Suprapubic skin (tissue), 4 donors: ENCODE data around the gene PADI4. TPM values are rescaled to one million over a fixed set of nuclear protein-coding genes. Genes with fewer than 3 reads are reported as not detected.

Experiments
- DNase-seq, 2 donors: peaks; one replicate each; pipeline ENCODE4 v3.0.0-alpha.2; 2019; ENCODE audit warnings: low spot score in 2 of 2
- H3K27ac ChIP-seq: fragments of 200-600 bp; sonication (generic); one replicate; pipeline ENCODE4 v1.5.1; 2019
- H3K27me3 ChIP-seq: fragments of 200-600 bp; sonication (generic); one replicate; pipeline ENCODE4 v1.5.1; 2019
- H3K36me3 ChIP-seq: fragments of 200-600 bp; sonication (generic); one replicate; pipeline ENCODE4 v1.5.1; 2019
- H3K4me1 ChIP-seq: fragments of 200-600 bp; sonication (generic); one replicate; pipeline ENCODE4 v1.5.1; 2019
- H3K4me3 ChIP-seq: fragments of 200-600 bp; sonication (generic); one replicate; pipeline ENCODE4 v1.5.1; 2019; ENCODE audit warnings: mild to moderate bottlenecking
- H3K9me3 ChIP-seq: fragments of 200-600 bp; sonication (generic); one replicate; pipeline ENCODE4 v1.5.1; 2019
- CTCF ChIP-seq, 2 donors: fragments of 200-600 bp in 1 of 2; fragments of 450-650 bp in 1 of 2; sonication (generic) in 1 of 2; IDR thresholded peaks; one replicate each; pipeline ENCODE4 v1.5.1; 2016 to 2019; ENCODE audit warnings: antibody characterized with exemption in 2 of 2, mild to moderate bottlenecking in 1 of 2, moderate library complexity in 1 of 2
- EP300 ChIP-seq: sonication (generic); formaldehyde crosslinking; IDR thresholded peaks from one replicate; pipeline ENCODE4 v1.6.1; 2017; ENCODE audit warnings: antibody characterized with exemption
- POLR2A ChIP-seq, 2 donors: fragments of 450-650 bp; IDR thresholded peaks; one replicate each; pipeline ENCODE4 v1.6.1; 2017; ENCODE audit warnings: antibody characterized with exemption in 2 of 2, mild to moderate bottlenecking in 2 of 2, moderate library complexity in 2 of 2
- POLR2AphosphoS5 ChIP-seq, 3 donors: sonication (generic); formaldehyde crosslinking; IDR thresholded peaks; one replicate each; pipeline ENCODE4 v1.6.1; 2017; ENCODE audit warnings: antibody characterized with exemption in 3 of 3
- whole genome bisulfite sequencing: methylation state at CpG from one replicate; pipeline ENCODE4 v1.1.5; 2018; 5-methylcytosine and 5-hydroxymethylcytosine counted together
- total RNA-seq, 4 donors: library from RNA; depleted of rRNA; stranded (reverse); fragments of >200 nt; gene quantifications; one replicate each; pipeline ENCODE4 v1.1.0, GENCODE V29; 2016

PADI4 gene
- total RNA-seq, 4 donors from 2014 or later, result 0.57 to 0.81 (median 0.73) TPM; not detected in 1

- TF ChIP-seq CTCF (IDR thresholded peaks at IDR 0.05), result no peak
- no peak for TF ChIP-seq EP300
- no peak for TF ChIP-seq POLR2AphosphoS5 (IDR thresholded peaks at IDR 0.05)
- TF ChIP-seq POLR2A (IDR thresholded peaks at IDR 0.05), result no peak
- H3K36me3 ChIP-seq, result no peaks in the 10 kb centered on the region
- peak in 1 of 2 donors; percentile 48 for DNase-seq
- no peaks in the 10 kb centered on the region for H3K4me1 ChIP-seq
- WGBS, result 73% methylated on average over 9 of the region's 9 CpGs
- H3K27me3 ChIP-seq, result peaks cover 38% of the 10 kb centered on the region
- no peak overlapping the region for H3K4me3 ChIP-seq
- no peaks in the 10 kb centered on the region for H3K9me3 ChIP-seq
- no peak overlapping the region for H3K27ac ChIP-seq
Measured at GRCh38 chr1:17313530-17314309, 5.7 kb downstream of the PADI4 start.

GRCh38 chr1:17314491-17314971, 6.5 kb downstream of the PADI4 start:
- TF ChIP-seq EP300, result no peak
- TF ChIP-seq POLR2AphosphoS5 (IDR thresholded peaks at IDR 0.05), result no peak
- TF ChIP-seq CTCF (IDR thresholded peaks at IDR 0.05), result no peak
- TF ChIP-seq POLR2A (IDR thresholded peaks at IDR 0.05), result no peak
- no peak overlapping the region for H3K27ac ChIP-seq
- WGBS, result 73% methylated on average over 3 of the region's 9 CpGs
- H3K4me3 ChIP-seq, result no peak overlapping the region
- DNase-seq, result peak in 1 of 2 donors; percentile 53
- no peaks in the 10 kb centered on the region for H3K4me1 ChIP-seq
- H3K36me3 ChIP-seq, result no peaks in the 10 kb centered on the region
- H3K9me3 ChIP-seq, result no peaks in the 10 kb centered on the region
- H3K27me3 ChIP-seq, result peaks cover 33% of the 10 kb centered on the region

GRCh38 chr1:17315542-17316130, 7.6 kb downstream of the PADI4 start:
- WGBS, result 51% methylated on average over 7 of the region's 7 CpGs
- no peak overlapping the region for H3K4me3 ChIP-seq
- H3K9me3 ChIP-seq, result no peaks in the 10 kb centered on the region
- H3K36me3 ChIP-seq, result no peaks in the 10 kb centered on the region
- no peak overlapping the region for H3K27ac ChIP-seq
- H3K27me3 ChIP-seq, result peaks cover 22% of the 10 kb centered on the region
- no peaks in the 10 kb centered on the region for H3K4me1 ChIP-seq
- DNase-seq, result peak in 1 of 2 donors; percentile 38
- TF ChIP-seq CTCF (IDR thresholded peaks at IDR 0.05) (no peak), POLR2A (IDR thresholded peaks at IDR 0.05) (no peak), POLR2AphosphoS5 (IDR thresholded peaks at IDR 0.05) (no peak)

- peaks cover 17% of the 10 kb centered on the region for H3K27me3 ChIP-seq
- no peak overlapping the region for H3K4me3 ChIP-seq
- DNase-seq, result no peak
- no peak for TF ChIP-seq CTCF (IDR thresholded peaks at IDR 0.05)
- no peak for TF ChIP-seq EP300
- TF ChIP-seq POLR2A (IDR thresholded peaks at IDR 0.05), result no peak
- no peak for TF ChIP-seq POLR2AphosphoS5 (IDR thresholded peaks at IDR 0.05)
- no peak overlapping the region for H3K27ac ChIP-seq
- no peaks in the 10 kb centered on the region for H3K4me1 ChIP-seq
- H3K36me3 ChIP-seq, result no peaks in the 10 kb centered on the region
- 87% methylated on average over 9 of the region's 9 CpGs for WGBS
- H3K9me3 ChIP-seq, result no peaks in the 10 kb centered on the region
Measured at GRCh38 chr1:17316704-17317103, 8.7 kb downstream of the PADI4 start.

- 68% methylated on average over 6 of the region's 6 CpGs for WGBS
- no peaks in the 10 kb centered on the region for H3K36me3 ChIP-seq
- TF ChIP-seq POLR2AphosphoS5 (IDR thresholded peaks at IDR 0.05), result no peak
- TF ChIP-seq POLR2A (IDR thresholded peaks at IDR 0.05), result no peak
- no peak for TF ChIP-seq CTCF (IDR thresholded peaks at IDR 0.05)
- no peak overlapping the region for H3K4me3 ChIP-seq
- no peaks in the 10 kb centered on the region for H3K4me1 ChIP-seq
- no peak overlapping the region for H3K27ac ChIP-seq
- H3K27me3 ChIP-seq, result peaks cover 14% of the 10 kb centered on the region
- H3K9me3 ChIP-seq, result no peaks in the 10 kb centered on the region
- no peak for DNase-seq
Measured at GRCh38 chr1:17318262-17318661, 10.3 kb downstream of the PADI4 start.
